ENCODE results near the gene BBS7. TPM values are rescaled to one million over a fixed set of nuclear protein-coding genes. Genes with fewer than 3 reads are reported as not detected.

BBS7 gene
- total and polyA plus RNA-seq, 9 of the 15 experiments (the other 6 are each of a cell fraction or from before 2014, with no cell fraction given): 13.4 to 25.8 (median 16.4) TPM

GRCh38 chr4:121778991-121779628 is 91.2 kb downstream of the BBS7 start:
- WGBS (ENCODE audit: insufficient coverage, low coverage, missing lambda C conversion rate): 48% methylated on average over 7 of the region's 8 CpGs
- Histone ChIP-seq H3K4me3 (no peak overlapping the region), H3K36me3 (ENCODE audit: control insufficient read depth, insufficient read depth, low read length) (no peaks in the 10 kb centered on the region), H4K20me1 (replicated peaks; ENCODE audit: control insufficient read depth, insufficient read depth, low read length) (no peaks in the 10 kb centered on the region), H3K27me3 (ENCODE audit: control insufficient read depth in 2 of 2, insufficient read depth in 2 of 2, low read length in 2 of 2) (no peaks in the 10 kb centered on the region), H3K4me1 (replicated peaks in 1 of 2; ENCODE audit: control insufficient read depth in 2 of 2, insufficient read depth in 2 of 2, low read length in 2 of 2) (peaks cover 0 to 6% of the 10 kb centered on the region in 2 experiments; a peak in 1 of 5 replicates), H3K9ac (ENCODE audit: insufficient read depth in 1 of 2, low read depth in 2 of 2, low read length in 2 of 2) (no peak overlapping the region), H3K9me1 (ENCODE audit: control insufficient read depth, insufficient read depth, low read length) (no peaks in the 10 kb centered on the region), H3K9me3 (replicated peaks; ENCODE audit: control insufficient read depth, insufficient read depth, low read depth, low read length) (no peaks in the 10 kb centered on the region), H2AFZ (ENCODE audit: low read depth, low read length) (no peak overlapping the region), H3K4me2 (ENCODE audit: insufficient read depth, low read length) (no peak overlapping the region), H3K79me2 (ENCODE audit: control insufficient read depth, insufficient read depth, low read length) (no peaks in the 10 kb centered on the region), H3K27ac (ENCODE audit: extremely low read depth, low read depth, low read length) (no peak overlapping the region)
- in situ Hi-C loops (cut with MboI): no loop called here
- ATAC-seq: no peak
- DNase-seq (ENCODE audit: extremely low read depth in 1 of 4, low spot score in 3 of 4): no peak
- intact Hi-C loops (cut with micrococcal nuclease): no loop called here
- CTCF ChIA-PET (ENCODE audit: low intra/inter-chr PET ratio): no interaction called here
- no peak for FAIRE-seq
- TF ChIP-seq E2F1 (CRISPR knock-in tag; IDR thresholded peaks at IDR 0.05): no peak
- TF ChIP-seq ZNF583 (CRISPR knock-in tag; IDR thresholded peaks at IDR 0.05): no peak
- TF ChIP-seq MITF (IDR thresholded peaks at IDR 0.05): no peak
- POLR2A ChIA-PET: interaction anchor here (1.5 kb wide), 1 partner anchor 15 kb away, joined by 4 read pairs; no protein-coding TSS in a partner anchor
- no TSS peak for BruUV-seq (replicated peaks)
